Measurements from ENCODE around the gene GANC. TPM values are rescaled to one million over a fixed set of nuclear protein-coding genes. Genes with fewer than 3 reads are reported as not detected.

Gene GANC
- total and polyA plus RNA-seq, 9 of the 15 experiments (the other 6 are each of a cell fraction or from before 2014, with no cell fraction given): 10.9 to 19.0 (median 14.5) TPM

- TF ChIP-seq ID3 (CRISPR knock-in tag; IDR thresholded peaks at IDR 0.05) (no peak), ID3 (tag; IDR thresholded peaks at IDR 0.05) (no peak), E2F5 (CRISPR knock-in tag; IDR thresholded peaks at IDR 0.05) (no peak), ZNF436 (CRISPR knock-in tag; IDR thresholded peaks at IDR 0.05) (no peak), ZNF586 (CRISPR knock-in tag; conservative IDR thresholded peaks at IDR 0.05) (no peak), CCNT2 (IDR thresholded peaks at IDR 0.05; ENCODE audit: borderline replicate concordance, extremely low read depth, insufficient read length, low read depth, low read length) (no peak), PHF20 (IDR thresholded peaks at IDR 0.05; ENCODE audit: partially characterized antibody) (peak; percentile 25), ZNF239 (CRISPR knock-in tag; IDR thresholded peaks at IDR 0.05) (no peak), TAF15 (IDR thresholded peaks at IDR 0.05; ENCODE audit: low read depth, low read length) (no peak), FOXP1 (CRISPR knock-in tag; IDR thresholded peaks at IDR 0.05) (no peak), ELK3 (CRISPR knock-in tag; IDR thresholded peaks at IDR 0.05) (no peak), ZNF384 (IDR thresholded peaks at IDR 0.05; ENCODE audit: low read depth, low read length) (no peak), SP1 (CRISPR knock-in tag; IDR thresholded peaks at IDR 0.05) (no peak), RFX1 (IDR thresholded peaks at IDR 0.05) (no peak), CBFA2T2 (conservative IDR thresholded peaks at IDR 0.05) (no peak), CTBP1 (IDR thresholded peaks at IDR 0.05; ENCODE audit: borderline replicate concordance) (peak; percentile 46; the same call in 1 of the 2 replicates), ZBTB1 (CRISPR knock-in tag; IDR thresholded peaks at IDR 0.05; ENCODE audit: borderline replicate concordance, low read depth) (no peak), SLC30A9 (CRISPR knock-in tag; IDR thresholded peaks at IDR 0.05) (no peak), NEUROD1 (IDR thresholded peaks at IDR 0.05; ENCODE audit: borderline replicate concordance, low read depth, low read length, partially characterized antibody) (no peak), SRSF3 (IDR thresholded peaks at IDR 0.05; ENCODE audit: insufficient read depth, low read length) (no peak), PRMT5 (CRISPR knock-in tag; IDR thresholded peaks at IDR 0.05) (no peak), ZNF408 (CRISPR knock-in tag; IDR thresholded peaks at IDR 0.05; ENCODE audit: low read depth) (no peak), EP300 (IDR thresholded peaks at IDR 0.05; ENCODE audit: low read length) (no peak), ZNF79 (CRISPR knock-in tag; IDR thresholded peaks at IDR 0.05; ENCODE audit: low read depth) (no peak), ESRRA (IDR thresholded peaks at IDR 0.05; ENCODE audit: borderline replicate concordance, low read depth) (peak; percentile 58; the same call in 1 of the 2 replicates), KLF1 (tag; IDR thresholded peaks at IDR 0.05) (no peak), HDAC1 (IDR thresholded peaks at IDR 0.05) (peak in 1 of 2 experiments; percentile 66; a peak in 2 of 4 replicates), POLR2AphosphoS5 (IDR thresholded peaks at IDR 0.05; ENCODE audit: control insufficient read depth, insufficient read depth, low read depth, low read length) (no peak), ZBTB26 (CRISPR knock-in tag; IDR thresholded peaks at IDR 0.05) (no peak)
Measured at GRCh38 chr15:42279234-42279723, 6.3 kb downstream of the GANC start (continued).
